Heart left ventricle (tissue), 13 donors: ENCODE results near the gene CAMP.

Experiments used
- POLR2A ChIP-seq, 2 donors: fragments of 450-650 bp; IDR thresholded peaks; one replicate each; pipeline ENCODE4 v1.6.1; 2017; ENCODE audit warnings: antibody characterized with exemption in 2 of 2, mild to moderate bottlenecking in 2 of 2, moderate library complexity in 2 of 2
- TF ChIP-seq, protein P1 (sequence below), 12 donors: fragments of 200-600 bp; sonication (generic) in 4 of 12; IDR thresholded peaks; one replicate each; pipeline versions ENCODE4 v1.5.0 to v1.8.0; 2018 to 2022; ENCODE audit warnings: antibody characterized with exemption in 12 of 12, mild to moderate bottlenecking in 5 of 12
- donor health status: ischemic (EF 13 %, LVEDD 7.1; RV severe dilation, severe dysfunction).
- donor health status: DM: no; HTN: yes; CAD: no.
- donor health status: DM: no; HTN: no; CAD: no.
- donor health status: ischemic (EF 25% LVEDD 6.9; RV normal size, moderate dysfunction).
- donor health status: ischemic (EF 25% LVEDD 5.7; RV mildly dilated, moderate dysfunction).
- donor health status: ischemic (EF 35%, LVEDD 5.7; RV mildly dilated, moderate dysfunction).
- donor health status: nonischemic (EF 11% LVEDD 7.7; RV severe dilation, severe dysfunction).
- donor health status: DM: yes; HTN: yes; CAD: no.
- donor health status: PGD.
- donor health status: ischemic (EF 29% LVEDD 5.4; RV normal size, mild dysfunction).
- donor health status: nonischemic (EF 23%, LVEDD 6.1; RV moderate dilation, normal function).

DNA sequence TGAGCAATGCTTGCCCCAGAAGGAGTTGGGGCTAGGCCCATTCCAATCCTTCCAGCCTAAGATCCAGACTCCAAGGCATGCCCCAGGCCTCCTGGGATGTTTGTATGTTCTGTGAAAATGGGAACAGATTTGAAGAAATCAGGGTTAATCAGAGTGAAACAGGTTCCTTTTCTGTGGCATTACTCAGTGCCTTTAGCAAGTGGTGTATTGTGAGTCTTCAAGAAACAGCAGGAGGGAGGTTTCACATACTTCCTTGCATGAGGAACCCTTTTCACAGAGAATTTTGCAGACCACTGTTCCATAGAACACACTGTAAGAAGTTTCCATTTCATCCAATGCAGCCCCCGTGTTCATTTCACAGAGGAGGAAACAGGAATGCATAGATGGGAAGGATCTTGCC, 26.7 kb upstream of the CAMP start:
- TF ChIP-seq POLR2A (IDR thresholded peaks at IDR 0.05) = no peak
- TF ChIP-seq, protein P1, sequence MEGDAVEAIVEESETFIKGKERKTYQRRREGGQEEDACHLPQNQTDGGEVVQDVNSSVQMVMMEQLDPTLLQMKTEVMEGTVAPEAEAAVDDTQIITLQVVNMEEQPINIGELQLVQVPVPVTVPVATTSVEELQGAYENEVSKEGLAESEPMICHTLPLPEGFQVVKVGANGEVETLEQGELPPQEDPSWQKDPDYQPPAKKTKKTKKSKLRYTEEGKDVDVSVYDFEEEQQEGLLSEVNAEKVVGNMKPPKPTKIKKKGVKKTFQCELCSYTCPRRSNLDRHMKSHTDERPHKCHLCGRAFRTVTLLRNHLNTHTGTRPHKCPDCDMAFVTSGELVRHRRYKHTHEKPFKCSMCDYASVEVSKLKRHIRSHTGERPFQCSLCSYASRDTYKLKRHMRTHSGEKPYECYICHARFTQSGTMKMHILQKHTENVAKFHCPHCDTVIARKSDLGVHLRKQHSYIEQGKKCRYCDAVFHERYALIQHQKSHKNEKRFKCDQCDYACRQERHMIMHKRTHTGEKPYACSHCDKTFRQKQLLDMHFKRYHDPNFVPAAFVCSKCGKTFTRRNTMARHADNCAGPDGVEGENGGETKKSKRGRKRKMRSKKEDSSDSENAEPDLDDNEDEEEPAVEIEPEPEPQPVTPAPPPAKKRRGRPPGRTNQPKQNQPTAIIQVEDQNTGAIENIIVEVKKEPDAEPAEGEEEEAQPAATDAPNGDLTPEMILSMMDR (IDR thresholded peaks at IDR 0.05) = no peak
